GM12864 (cell line): Measurements from ENCODE around the gene BTBD9.
A peak's percentile ranks its signal among the peaks of the same experiment; 100 is the strongest.

Source experiments
- DNase-seq: peaks from one replicate; pipeline ENCODE4 v3.0.0-alpha.2; 2011; ENCODE audit warnings: low read depth
- H3K4me3 ChIP-seq: 2 replicates; pipeline ENCODE4 v1.5.1; 2011; ENCODE audit warnings: mild to moderate bottlenecking, low read depth, low read length, control low read depth
- TF ChIP-seq, protein P1 (sequence below): IDR thresholded peaks from 2 replicates; pipeline ENCODE4 v1.5.1; 2011; ENCODE audit warnings: low read depth, mild to moderate bottlenecking, moderate library complexity, low read length, control low read depth, inconsistent platforms; ENCODE audit errors: missing control alignments

BTBD9 gene

DNA sequence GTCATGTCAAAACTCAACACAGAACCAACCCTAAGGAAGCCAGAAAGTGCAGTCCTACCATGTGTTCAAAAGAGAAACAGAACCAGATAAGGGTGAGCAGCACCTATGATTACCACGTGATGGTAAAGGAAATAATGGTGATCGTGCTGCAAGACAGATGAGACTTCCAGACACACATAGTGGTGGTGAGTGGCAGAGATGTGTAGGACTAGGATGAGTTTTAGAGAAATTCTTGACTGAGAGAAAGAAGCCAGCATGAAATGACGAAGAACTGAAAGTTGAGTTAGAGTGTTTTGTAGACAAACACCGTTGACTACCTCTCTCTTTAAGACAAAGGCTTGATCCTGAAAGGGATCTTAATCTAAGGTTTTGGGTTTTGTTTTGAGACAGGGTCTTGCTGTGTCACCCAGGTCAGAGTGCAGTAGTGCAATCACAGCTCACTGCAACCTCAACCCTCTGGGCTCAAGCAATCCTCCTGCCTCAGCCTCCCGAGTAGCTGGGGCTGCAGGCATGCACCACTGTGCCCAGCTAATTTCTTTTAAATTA, 10.6 kb upstream of the BTBD9 start:
- TF ChIP-seq, protein P1, sequence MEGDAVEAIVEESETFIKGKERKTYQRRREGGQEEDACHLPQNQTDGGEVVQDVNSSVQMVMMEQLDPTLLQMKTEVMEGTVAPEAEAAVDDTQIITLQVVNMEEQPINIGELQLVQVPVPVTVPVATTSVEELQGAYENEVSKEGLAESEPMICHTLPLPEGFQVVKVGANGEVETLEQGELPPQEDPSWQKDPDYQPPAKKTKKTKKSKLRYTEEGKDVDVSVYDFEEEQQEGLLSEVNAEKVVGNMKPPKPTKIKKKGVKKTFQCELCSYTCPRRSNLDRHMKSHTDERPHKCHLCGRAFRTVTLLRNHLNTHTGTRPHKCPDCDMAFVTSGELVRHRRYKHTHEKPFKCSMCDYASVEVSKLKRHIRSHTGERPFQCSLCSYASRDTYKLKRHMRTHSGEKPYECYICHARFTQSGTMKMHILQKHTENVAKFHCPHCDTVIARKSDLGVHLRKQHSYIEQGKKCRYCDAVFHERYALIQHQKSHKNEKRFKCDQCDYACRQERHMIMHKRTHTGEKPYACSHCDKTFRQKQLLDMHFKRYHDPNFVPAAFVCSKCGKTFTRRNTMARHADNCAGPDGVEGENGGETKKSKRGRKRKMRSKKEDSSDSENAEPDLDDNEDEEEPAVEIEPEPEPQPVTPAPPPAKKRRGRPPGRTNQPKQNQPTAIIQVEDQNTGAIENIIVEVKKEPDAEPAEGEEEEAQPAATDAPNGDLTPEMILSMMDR = no peak

DNA sequence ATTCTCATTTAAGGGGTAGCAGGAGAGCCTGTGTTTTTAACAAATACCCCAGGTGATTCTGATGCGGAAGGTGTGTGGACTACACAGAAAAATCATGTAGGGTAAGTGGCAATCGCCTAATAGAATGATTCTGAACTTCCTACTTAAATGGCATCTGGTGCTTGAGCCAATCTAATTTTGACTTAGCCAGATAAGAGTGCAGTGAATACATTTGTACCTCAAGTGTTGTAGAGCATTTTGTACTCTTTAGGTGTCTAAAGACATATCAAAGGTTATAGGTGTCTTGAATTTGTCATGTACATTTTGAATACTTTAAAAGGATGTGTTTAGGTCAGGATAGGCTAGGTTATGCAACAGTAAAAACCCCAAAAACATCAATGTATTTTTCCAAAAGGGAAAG, 10.0 kb upstream of the BTBD9 start:
- no peak overlapping the region for H3K4me3 ChIP-seq
- TF ChIP-seq, protein P1 = no peak
- DNase-seq = no peak

More for the DNA sequence above, 10.6 kb upstream of the BTBD9 start:
- no peak for DNase-seq
- H3K4me3 ChIP-seq = no peak overlapping the region

DNA sequence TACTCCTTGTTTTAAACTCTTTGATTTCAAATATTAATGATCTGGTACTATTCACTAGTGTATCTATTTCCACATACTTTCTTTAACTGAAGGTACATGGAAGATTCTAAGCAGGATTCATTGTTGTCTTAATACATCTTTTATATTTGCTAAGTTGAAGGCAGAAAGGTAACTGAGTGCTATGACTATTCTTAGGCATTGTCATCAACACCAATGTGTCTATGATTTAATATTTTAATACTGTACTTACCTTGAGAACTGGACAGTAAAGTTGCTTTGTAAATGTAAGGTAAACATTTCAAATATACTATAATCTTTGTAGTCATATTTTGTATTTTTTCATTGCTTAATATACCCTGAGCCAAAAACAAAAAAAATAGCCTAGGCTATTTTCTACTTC, 8.9 kb upstream of the BTBD9 start:
- no peak overlapping the region for H3K4me3 ChIP-seq
- no peak for DNase-seq
- TF ChIP-seq, protein P1 = no peak

DNA sequence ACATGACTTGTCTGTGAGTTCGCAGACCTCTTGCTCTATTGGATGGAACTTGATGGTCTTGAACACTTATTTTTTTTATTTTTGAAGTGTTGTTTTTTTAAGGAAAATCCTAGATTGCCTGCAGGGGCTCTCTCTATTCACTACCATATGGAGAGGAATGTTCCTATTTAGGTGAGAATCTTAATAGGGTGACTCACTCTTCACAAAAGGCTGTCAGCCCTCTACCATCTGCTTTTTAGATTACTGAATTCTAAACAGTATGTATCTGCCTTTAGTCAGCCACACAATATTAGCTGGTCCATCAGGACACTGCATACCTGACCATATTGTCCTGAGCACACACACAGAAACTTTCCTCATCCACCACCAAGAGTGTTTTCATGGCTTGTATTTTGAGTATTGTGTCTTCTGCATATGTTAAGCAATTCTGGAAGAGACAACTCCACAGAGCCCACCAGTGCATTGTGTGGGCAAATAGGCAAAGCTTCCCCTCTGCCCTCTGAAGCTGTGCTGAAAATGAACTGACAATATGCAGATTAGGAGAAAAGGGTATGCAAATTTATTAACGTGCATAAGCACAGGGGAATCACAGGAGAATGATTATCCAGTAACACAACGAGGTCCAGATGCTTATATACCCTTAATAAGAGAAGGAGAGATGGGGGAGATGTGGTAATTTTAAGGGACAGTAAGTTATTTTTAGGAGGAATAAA, 6.6 kb upstream of the BTBD9 start:
- H3K4me3 ChIP-seq = no peak overlapping the region
- TF ChIP-seq, protein P1 = no peak
- no peak for DNase-seq

DNA sequence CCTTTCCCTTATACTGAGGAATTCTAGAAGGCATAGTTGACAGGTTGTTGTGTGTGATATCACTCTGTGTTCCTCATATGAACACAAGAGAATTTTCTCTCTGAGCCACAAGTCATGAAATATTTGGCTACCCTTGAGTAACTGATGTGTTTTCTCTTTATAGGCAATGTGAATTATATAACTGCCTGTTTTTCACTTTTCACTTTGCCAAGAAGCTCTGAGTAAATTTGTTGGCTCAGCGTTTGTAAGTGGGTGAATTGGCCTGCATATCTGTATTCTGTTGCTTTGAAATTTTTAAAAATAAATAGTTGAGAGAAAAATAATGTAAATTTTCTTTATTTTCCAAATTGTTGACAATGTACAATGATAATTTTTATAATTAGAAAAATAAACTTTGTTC, 5.2 kb upstream of the BTBD9 start:
- DNase-seq = no peak

DNA sequence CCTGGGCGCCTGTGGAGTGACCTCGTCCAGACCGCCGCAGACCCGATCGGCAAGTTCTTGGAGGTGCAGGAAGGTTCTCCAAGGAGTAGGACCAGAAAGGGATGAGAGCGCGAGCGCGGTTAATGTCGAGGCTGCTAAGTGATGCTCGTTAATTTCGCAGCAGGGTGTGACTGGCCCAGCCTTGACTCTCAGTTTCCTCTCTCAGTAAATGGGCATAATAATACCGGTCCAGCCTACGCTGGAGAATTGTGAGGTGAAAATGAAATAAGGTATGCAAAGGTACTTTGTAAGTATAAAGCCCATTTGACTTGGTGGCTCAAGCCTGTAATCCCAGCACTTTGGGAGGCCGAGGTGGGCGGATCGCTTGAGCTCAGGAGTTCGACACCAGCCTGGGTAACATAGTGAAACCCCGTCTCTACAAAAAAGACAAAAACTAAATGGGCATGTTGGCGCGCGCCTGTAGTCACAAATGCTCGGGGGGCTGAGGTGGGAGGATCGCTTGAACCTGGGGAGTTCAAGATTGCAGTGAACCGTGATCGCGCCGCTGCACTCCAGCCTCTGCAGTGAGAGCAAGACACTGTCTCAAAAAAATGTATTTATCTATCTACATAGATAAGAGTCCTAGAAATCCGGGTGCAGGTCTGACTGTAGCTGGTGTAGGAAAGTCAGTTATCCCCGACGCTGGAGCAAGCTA, 634 bp upstream of the BTBD9 start:
- peak overlapping the region; percentile 89 for H3K4me3 ChIP-seq
- DNase-seq = no peak
- TF ChIP-seq, protein P1 = no peak

More for the DNA sequence above, 5.2 kb upstream of the BTBD9 start:
- no peak overlapping the region for H3K4me3 ChIP-seq
- TF ChIP-seq, protein P1 = no peak
